ENCODE data around the gene NSMCE1.

Gene NSMCE1

DNA sequence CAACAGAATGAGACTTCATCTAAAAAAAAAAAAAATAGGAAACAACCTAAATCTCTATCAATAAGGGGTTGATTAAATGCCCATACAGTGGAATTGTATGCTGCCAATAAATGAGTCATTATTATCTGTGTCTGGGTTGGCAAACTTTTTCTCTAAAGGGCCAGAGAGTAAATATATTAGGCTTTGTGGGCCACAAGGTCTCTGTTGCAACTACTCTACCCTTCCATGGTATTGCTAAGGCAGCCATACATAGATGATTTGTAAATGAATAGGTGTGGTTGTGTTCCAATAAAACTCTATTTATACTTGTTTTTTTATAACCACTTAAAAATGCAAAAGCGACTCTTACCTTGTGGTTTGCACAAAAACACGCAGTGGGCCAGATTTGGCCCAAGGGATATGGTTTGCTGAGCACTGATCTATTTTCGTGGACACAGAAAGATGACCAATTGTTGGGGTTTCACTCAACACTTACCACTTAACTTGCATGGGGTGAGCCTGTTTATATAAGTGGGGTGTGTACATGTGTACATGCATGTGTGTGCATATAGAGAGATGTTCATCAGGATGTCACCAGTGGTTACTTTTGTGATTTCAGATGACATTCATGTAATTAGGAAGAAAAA, 32.8 kb upstream of the NSMCE1 start:
- H3K9me2 ChIP-seq (ENCODE audit: low read depth, low read length) = no peaks in the 10 kb centered on the region
- no peak overlapping the region for H3K4me3 ChIP-seq (ENCODE audit: low read depth, low read length, poor library complexity, severe bottlenecking)
- no peaks in the 10 kb centered on the region for H3K27me3 ChIP-seq (ENCODE audit: insufficient read depth, low read length)
- peak overlapping the region; percentile 93 for H3K27ac ChIP-seq (ENCODE audit: low read depth, low read length, poor library complexity, severe bottlenecking)
- no peak overlapping the region; the same call in 1 of the 2 replicates for H3K4me2 ChIP-seq (ENCODE audit: low read length)
- H2AFZ ChIP-seq (ENCODE audit: low read length) = no peak overlapping the region
- peaks cover 66% of the 10 kb centered on the region for H3K4me1 ChIP-seq (ENCODE audit: insufficient read depth, low read length, severe bottlenecking)
- peak overlapping the region; percentile 3; the same call in 1 of the 2 replicates for H3K9ac ChIP-seq (ENCODE audit: low read length)
- H3K9me3 ChIP-seq (ENCODE audit: low read length) = no peaks in the 10 kb centered on the region
- no peaks in the 10 kb centered on the region for H3K36me3 ChIP-seq (ENCODE audit: insufficient read depth, low read length)
- no peak for TF ChIP-seq EZH2 (IDR thresholded peaks at IDR 0.05; ENCODE audit: borderline replicate concordance, low read length)
- TF ChIP-seq, protein P1, sequence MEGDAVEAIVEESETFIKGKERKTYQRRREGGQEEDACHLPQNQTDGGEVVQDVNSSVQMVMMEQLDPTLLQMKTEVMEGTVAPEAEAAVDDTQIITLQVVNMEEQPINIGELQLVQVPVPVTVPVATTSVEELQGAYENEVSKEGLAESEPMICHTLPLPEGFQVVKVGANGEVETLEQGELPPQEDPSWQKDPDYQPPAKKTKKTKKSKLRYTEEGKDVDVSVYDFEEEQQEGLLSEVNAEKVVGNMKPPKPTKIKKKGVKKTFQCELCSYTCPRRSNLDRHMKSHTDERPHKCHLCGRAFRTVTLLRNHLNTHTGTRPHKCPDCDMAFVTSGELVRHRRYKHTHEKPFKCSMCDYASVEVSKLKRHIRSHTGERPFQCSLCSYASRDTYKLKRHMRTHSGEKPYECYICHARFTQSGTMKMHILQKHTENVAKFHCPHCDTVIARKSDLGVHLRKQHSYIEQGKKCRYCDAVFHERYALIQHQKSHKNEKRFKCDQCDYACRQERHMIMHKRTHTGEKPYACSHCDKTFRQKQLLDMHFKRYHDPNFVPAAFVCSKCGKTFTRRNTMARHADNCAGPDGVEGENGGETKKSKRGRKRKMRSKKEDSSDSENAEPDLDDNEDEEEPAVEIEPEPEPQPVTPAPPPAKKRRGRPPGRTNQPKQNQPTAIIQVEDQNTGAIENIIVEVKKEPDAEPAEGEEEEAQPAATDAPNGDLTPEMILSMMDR (IDR thresholded peaks at IDR 0.05; ENCODE audit: low read length) = no peak
- H3K79me2 ChIP-seq (ENCODE audit: insufficient read depth, low read length) = no peaks in the 10 kb centered on the region
- 0 out of 2 replicates have a peak, but pooled peaks cover 4% of the 10 kb centered on the region for H3F3A ChIP-seq (ENCODE audit: insufficient read depth, low read length)
- H4K20me1 ChIP-seq (ENCODE audit: insufficient read depth, low read length) = no peaks in the 10 kb centered on the region

DNA sequence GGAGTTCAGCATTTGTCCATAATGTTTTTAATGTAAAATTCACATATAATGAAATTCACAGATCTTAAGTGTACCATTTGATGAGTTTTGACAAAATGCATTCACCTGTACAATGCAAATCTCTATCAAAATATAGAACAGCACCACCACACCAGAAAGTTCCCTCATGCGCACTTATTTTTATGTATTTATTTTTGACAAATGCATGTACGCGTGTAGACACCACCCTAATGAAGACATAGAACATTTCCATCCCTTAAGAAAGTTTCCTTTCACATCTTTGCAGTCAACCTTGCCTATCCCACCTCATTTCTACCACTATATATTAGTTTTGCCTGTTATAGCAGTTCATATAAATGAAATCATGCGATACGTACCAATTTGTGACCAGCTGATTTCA, 29.6 kb upstream of the NSMCE1 start:
- 0 out of 2 replicates have a peak, but pooled peaks cover 4% of the 10 kb centered on the region for H3F3A ChIP-seq (ENCODE audit: insufficient read depth, low read length)
- TF ChIP-seq, protein P1 (IDR thresholded peaks at IDR 0.05; ENCODE audit: low read length) = no peak
- no peak for TF ChIP-seq EZH2 (IDR thresholded peaks at IDR 0.05; ENCODE audit: borderline replicate concordance, low read length)
- H3K9ac ChIP-seq (ENCODE audit: low read length) = peak overlapping the region; percentile 43
- H3K9me3 ChIP-seq (ENCODE audit: low read length) = no peaks in the 10 kb centered on the region
- H3K27ac ChIP-seq (ENCODE audit: low read depth, low read length, poor library complexity, severe bottlenecking) = peak overlapping the region; percentile 93
- no peak overlapping the region for H2AFZ ChIP-seq (ENCODE audit: low read length)
- H3K4me3 ChIP-seq (ENCODE audit: low read depth, low read length, poor library complexity, severe bottlenecking) = no peak overlapping the region
- H3K79me2 ChIP-seq (ENCODE audit: insufficient read depth, low read length) = no peaks in the 10 kb centered on the region
- no peaks in the 10 kb centered on the region for H3K9me2 ChIP-seq (ENCODE audit: low read depth, low read length)
- H3K27me3 ChIP-seq (ENCODE audit: insufficient read depth, low read length) = no peaks in the 10 kb centered on the region
- H3K36me3 ChIP-seq (ENCODE audit: insufficient read depth, low read length) = no peaks in the 10 kb centered on the region
- peaks cover 79% of the 10 kb centered on the region for H3K4me1 ChIP-seq (ENCODE audit: insufficient read depth, low read length, severe bottlenecking)
- peak overlapping the region; percentile 26 for H3K4me2 ChIP-seq (ENCODE audit: low read length)
- no peaks in the 10 kb centered on the region for H4K20me1 ChIP-seq (ENCODE audit: insufficient read depth, low read length)

DNA sequence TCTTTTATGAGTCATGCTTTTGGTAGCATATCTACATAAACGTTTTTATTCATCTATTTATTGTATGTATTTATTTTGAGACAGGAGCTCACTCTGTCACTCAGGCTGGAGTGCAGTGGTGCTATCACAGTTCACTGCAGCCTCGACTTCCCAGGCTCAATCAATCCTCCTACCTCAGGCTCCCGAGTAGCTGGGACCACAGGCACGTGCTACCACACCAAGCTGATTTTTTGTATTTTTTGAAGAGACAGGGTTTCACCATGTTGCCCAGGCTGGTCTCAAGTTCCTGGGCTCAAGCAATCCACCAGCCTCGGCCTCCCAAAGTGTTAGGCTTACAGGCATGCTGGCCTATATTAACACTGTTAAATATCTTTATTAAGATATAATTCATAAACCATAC, 24.8 kb upstream of the NSMCE1 start:
- H4K20me1 ChIP-seq (ENCODE audit: insufficient read depth, low read length) = no peaks in the 10 kb centered on the region
- H3K27me3 ChIP-seq (ENCODE audit: insufficient read depth, low read length) = no peaks in the 10 kb centered on the region
- H3K4me1 ChIP-seq (ENCODE audit: insufficient read depth, low read length, severe bottlenecking) = peaks cover 32% of the 10 kb centered on the region
- no peaks in the 10 kb centered on the region for H3K36me3 ChIP-seq (ENCODE audit: insufficient read depth, low read length)
- H3F3A ChIP-seq (ENCODE audit: insufficient read depth, low read length) = no peaks in the 10 kb centered on the region
- no peaks in the 10 kb centered on the region for H3K9me2 ChIP-seq (ENCODE audit: low read depth, low read length)
- no peak overlapping the region for H3K4me2 ChIP-seq (ENCODE audit: low read length)
- no peak for TF ChIP-seq EZH2 (IDR thresholded peaks at IDR 0.05; ENCODE audit: borderline replicate concordance, low read length)
- TF ChIP-seq, protein P1 (IDR thresholded peaks at IDR 0.05; ENCODE audit: low read length) = no peak
- H3K9me3 ChIP-seq (ENCODE audit: low read length) = no peaks in the 10 kb centered on the region
- H2AFZ ChIP-seq (ENCODE audit: low read length) = no peak overlapping the region
- H3K9ac ChIP-seq (ENCODE audit: low read length) = no peak overlapping the region
- no peak overlapping the region for H3K27ac ChIP-seq (ENCODE audit: low read depth, low read length, poor library complexity, severe bottlenecking)
- no peaks in the 10 kb centered on the region for H3K79me2 ChIP-seq (ENCODE audit: insufficient read depth, low read length)
- no peak overlapping the region for H3K4me3 ChIP-seq (ENCODE audit: low read depth, low read length, poor library complexity, severe bottlenecking)

Data from OCI-LY1 (cell line).